Endodermal cell (in vitro differentiated cells): ENCODE data around the gene MCM3AP. TPM values are rescaled to one million over a fixed set of nuclear protein-coding genes. Genes with fewer than 3 reads are reported as not detected.
A peak's percentile ranks its signal among the peaks of the same experiment; 100 is the strongest.

Experiments
- DNase-seq: peaks from one replicate; pipeline ENCODE4 v3.0.0-alpha.2; 2017
- H3K27ac ChIP-seq: 2 replicates; pipeline ENCODE4 v1.5.1; 2013; ENCODE audit warnings: mild to moderate bottlenecking, low read depth, low read length, moderate library complexity
- H3K27me3 ChIP-seq: 2 replicates; pipeline ENCODE4 v1.6.1; 2013; ENCODE audit warnings: mild to moderate bottlenecking, low read length, moderate library complexity; ENCODE audit not compliant: insufficient read depth, control insufficient read depth, poor library complexity, severe bottlenecking
- H3K36me3 ChIP-seq: 2 replicates; pipeline ENCODE4 v1.7.0; 2013; ENCODE audit warnings: mild to moderate bottlenecking, low read length, moderate library complexity; ENCODE audit not compliant: control insufficient read depth, insufficient read depth
- H3K4me1 ChIP-seq: one replicate; pipeline ENCODE4 v1.7.0; 2013; ENCODE audit warnings: low read length; ENCODE audit not compliant: control insufficient read depth, insufficient read depth
- H3K4me3 ChIP-seq: 2 replicates; pipeline ENCODE4 v1.5.1; 2013; ENCODE audit warnings: mild to moderate bottlenecking, low read length, moderate library complexity
- H3K9ac ChIP-seq: 2 replicates; pipeline ENCODE4 v1.6.1; 2013; ENCODE audit warnings: mild to moderate bottlenecking, low read length, moderate library complexity; ENCODE audit not compliant: poor library complexity, severe bottlenecking; ENCODE audit errors: extremely low read depth
- H3K9me3 ChIP-seq: 2 replicates; pipeline ENCODE4 v1.6.1; 2013; ENCODE audit warnings: mild to moderate bottlenecking, low read length, moderate library complexity; ENCODE audit not compliant: control insufficient read depth
- H3K27ac Mint-ChIP-seq: 2 replicates; pipeline ENCODE4 v1.8.0; 2020; ENCODE audit warnings: mixed read lengths
- H3K27me3 Mint-ChIP-seq: 2 replicates; pipeline ENCODE4 v1.8.0; 2021; ENCODE audit warnings: mild to moderate bottlenecking, mixed read lengths; ENCODE audit not compliant: insufficient read depth
- H3K36me3 Mint-ChIP-seq: 2 replicates; pipeline ENCODE4 v1.8.0; 2020; ENCODE audit warnings: low read depth, mixed read lengths
- H3K4me1 Mint-ChIP-seq: 2 replicates; pipeline ENCODE4 v1.8.0; 2020; ENCODE audit warnings: mixed read lengths
- H3K4me3 Mint-ChIP-seq: 2 replicates; pipeline ENCODE4 v1.8.0; 2020; ENCODE audit warnings: mild to moderate bottlenecking, moderate library complexity, mixed read lengths
- H3K9me3 Mint-ChIP-seq: 2 replicates; pipeline ENCODE4 v1.8.0; 2020; ENCODE audit warnings: mild to moderate bottlenecking, mixed read lengths
- WGBS, 2 experiments: methylation state at CpG; one replicate each; pipeline versions ENCODE4 v1.1.5 to v1.1.7; 2013; ENCODE audit warnings: missing lambda C conversion rate in 2 of 2, mixed read lengths in 1 of 2; ENCODE audit not compliant: insufficient coverage in 1 of 2, insufficient read length in 1 of 2; 5-methylcytosine and 5-hydroxymethylcytosine counted together
- total RNA-seq, 2 donors: library from RNA; stranded (reverse); fragmentation: NEBNext Ultra II Directional in 1 of 2; extraction: Animal tissue kit (Norgen Biotek cat#: 25700) in 1 of 2; gene quantifications; 2 replicates in 1 of 2; 3 replicates in 1 of 2; pipeline ENCODE4 v1.2.1, GENCODE V29; 2021
- TF ChIP-seq, protein P1 (sequence below): fragments of 200-600 bp; sonication (generic); conservative IDR thresholded peaks from 2 replicates; pipeline ENCODE4 v1.5.0; 2021; ENCODE audit warnings: antibody characterized with exemption, mild to moderate bottlenecking

The MCM3AP gene
- total RNA-seq, 2 donors from 2014 or later: 120 to 161 TPM

- Histone ChIP-seq H3K9me3 (peaks cover 4% of the 10 kb centered on the region), H3K36me3 (peaks cover 44% of the 10 kb centered on the region), H3K9ac (no peak overlapping the region), H3K27ac (no peak overlapping the region), H3K4me3 (no peak overlapping the region), H3K27me3 (no peaks in the 10 kb centered on the region), H3K4me1 (no peaks in the 10 kb centered on the region)
- Mint-ChIP-seq H3K9me3 (peaks cover 1% of the 10 kb centered on the region), H3K4me3 (no peak overlapping the region), H3K27me3 (no peaks in the 10 kb centered on the region), H3K36me3 (peaks cover 63% of the 10 kb centered on the region), H3K4me1 (no peaks in the 10 kb centered on the region), H3K27ac (peak overlapping the region; percentile 30)
- peak; percentile 40 for DNase-seq
- 93 to 98% methylated on average over 21 to 34 of the region's 34 CpGs for WGBS, 2 experiments
- TF ChIP-seq, protein P1, sequence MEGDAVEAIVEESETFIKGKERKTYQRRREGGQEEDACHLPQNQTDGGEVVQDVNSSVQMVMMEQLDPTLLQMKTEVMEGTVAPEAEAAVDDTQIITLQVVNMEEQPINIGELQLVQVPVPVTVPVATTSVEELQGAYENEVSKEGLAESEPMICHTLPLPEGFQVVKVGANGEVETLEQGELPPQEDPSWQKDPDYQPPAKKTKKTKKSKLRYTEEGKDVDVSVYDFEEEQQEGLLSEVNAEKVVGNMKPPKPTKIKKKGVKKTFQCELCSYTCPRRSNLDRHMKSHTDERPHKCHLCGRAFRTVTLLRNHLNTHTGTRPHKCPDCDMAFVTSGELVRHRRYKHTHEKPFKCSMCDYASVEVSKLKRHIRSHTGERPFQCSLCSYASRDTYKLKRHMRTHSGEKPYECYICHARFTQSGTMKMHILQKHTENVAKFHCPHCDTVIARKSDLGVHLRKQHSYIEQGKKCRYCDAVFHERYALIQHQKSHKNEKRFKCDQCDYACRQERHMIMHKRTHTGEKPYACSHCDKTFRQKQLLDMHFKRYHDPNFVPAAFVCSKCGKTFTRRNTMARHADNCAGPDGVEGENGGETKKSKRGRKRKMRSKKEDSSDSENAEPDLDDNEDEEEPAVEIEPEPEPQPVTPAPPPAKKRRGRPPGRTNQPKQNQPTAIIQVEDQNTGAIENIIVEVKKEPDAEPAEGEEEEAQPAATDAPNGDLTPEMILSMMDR: no peak
These were observed 90.8 kb downstream of the MCM3AP start for GRCh38 chr21:46194374-46195334.

- Mint-ChIP-seq H3K4me1 (no peaks in the 10 kb centered on the region), H3K36me3 (peaks cover 55% of the 10 kb centered on the region), H3K9me3 (no peaks in the 10 kb centered on the region), H3K27me3 (no peaks in the 10 kb centered on the region), H3K27ac (no peak overlapping the region), H3K4me3 (no peak overlapping the region)
- Histone ChIP-seq H3K27me3 (no peaks in the 10 kb centered on the region), H3K27ac (no peak overlapping the region), H3K4me3 (no peak overlapping the region), H3K36me3 (peaks cover 38% of the 10 kb centered on the region), H3K4me1 (no peaks in the 10 kb centered on the region), H3K9ac (no peak overlapping the region), H3K9me3 (no peaks in the 10 kb centered on the region)
- peak; percentile 28 for DNase-seq
- TF ChIP-seq, protein P1: no peak
- WGBS, 2 experiments: 91 to 99% methylated on average over 7 to 10 of the region's 10 CpGs
These were observed 91.5 kb downstream of the MCM3AP start for GRCh38 chr21:46193829-46194373.

- Histone ChIP-seq H3K27me3 (no peaks in the 10 kb centered on the region), H3K4me3 (no peak overlapping the region), H3K9ac (no peak overlapping the region), H3K9me3 (no peaks in the 10 kb centered on the region), H3K36me3 (peaks cover 37% of the 10 kb centered on the region), H3K27ac (no peak overlapping the region), H3K4me1 (no peaks in the 10 kb centered on the region)
- DNase-seq: peak; percentile 38
- TF ChIP-seq, protein P1: no peak
- WGBS, 2 experiments: 93 to 95% methylated on average over 15 to 20 of the region's 20 CpGs
- Mint-ChIP-seq H3K27me3 (no peaks in the 10 kb centered on the region), H3K27ac (no peak overlapping the region), H3K9me3 (no peaks in the 10 kb centered on the region), H3K36me3 (peaks cover 55% of the 10 kb centered on the region), H3K4me3 (no peak overlapping the region), H3K4me1 (peaks cover 9% of the 10 kb centered on the region)
These were observed 93.5 kb downstream of the MCM3AP start for GRCh38 chr21:46191686-46192575.
